Sigmoid colon (tissue), 4 donors: ENCODE measurements around the gene TRAPPC3L.

Source experiments
- CTCF ChIP-seq, 4 experiments: fragments of 450-650 bp in 3 of 4; fragments of 200-600 bp in 1 of 4; IDR thresholded peaks; one replicate each; pipeline ENCODE4 v1.5.1; 2016 to 2019; ENCODE audit warnings: antibody characterized with exemption in 4 of 4, mild to moderate bottlenecking in 3 of 4, moderate library complexity in 2 of 4
- EP300 ChIP-seq, 4 donors: sonication (generic); formaldehyde crosslinking; IDR thresholded peaks; one replicate each; pipeline ENCODE4 v1.6.1; 2017; ENCODE audit warnings: antibody characterized with exemption in 4 of 4
- POLR2A ChIP-seq, 2 donors: fragments of 450-650 bp; IDR thresholded peaks; one replicate each; pipeline ENCODE4 v1.6.1; 2016; ENCODE audit warnings: antibody characterized with exemption in 2 of 2, mild to moderate bottlenecking in 2 of 2, moderate library complexity in 2 of 2
- POLR2AphosphoS5 ChIP-seq, 4 donors: sonication (generic); formaldehyde crosslinking; IDR thresholded peaks; one replicate each; pipeline ENCODE4 v1.6.1; 2017; ENCODE audit warnings: antibody characterized with exemption in 4 of 4

GRCh38 chr6:116571683-116572000 lies 26.2 kb upstream of the TRAPPC3L start:
- TF ChIP-seq POLR2AphosphoS5 (IDR thresholded peaks at IDR 0.05) (no peak), CTCF (IDR thresholded peaks at IDR 0.05) (no peak), EP300 (IDR thresholded peaks at IDR 0.05) (no peak), POLR2A (IDR thresholded peaks at IDR 0.05) (no peak)
